GM23338 (cell line): Measurements from ENCODE around the gene ATP13A4. TPM values are rescaled to one million over a fixed set of nuclear protein-coding genes. Genes with fewer than 3 reads are reported as not detected.

ENCODE experiments used
- ATAC-seq: fragments of 200-7000 bp; cut with Tn5 transposase; 3 replicates; pipeline ENCODE4 v1.9.1; 2020
- DNase-seq: peaks from one replicate; pipeline ENCODE4 v3.0.0-alpha.2; 2015; ENCODE audit warnings: low spot score
- H2AFZ ChIP-seq: fragments of 200-600 bp; sonication (generic); 2 replicates; pipeline ENCODE4 v1.8.0; 2016; ENCODE audit warnings: antibody characterized with exemption, mild to moderate bottlenecking, moderate library complexity
- H3F3A ChIP-seq: fragments of 200-600 bp; sonication (generic); replicated peaks from 2 replicates; pipeline ENCODE4 v1.8.0; 2017; ENCODE audit warnings: antibody characterized with exemption, mixed run types, low read depth
- H3K27ac ChIP-seq: fragments of 200-600 bp; sonication (generic); 2 replicates; pipeline ENCODE4 v1.6.1; 2016; ENCODE audit warnings: low read depth
- H3K27me3 ChIP-seq: fragments of 200-600 bp; sonication (generic); 2 replicates; pipeline ENCODE4 v1.8.0; 2016; ENCODE audit warnings: mild to moderate bottlenecking, mixed run types, moderate library complexity; ENCODE audit not compliant: insufficient read depth
- H3K36me3 ChIP-seq: fragments of 200-600 bp; sonication (generic); 2 replicates; pipeline ENCODE4 v1.8.0; 2016; ENCODE audit warnings: mild to moderate bottlenecking; ENCODE audit not compliant: insufficient read depth
- H3K4me1 ChIP-seq: fragments of 200-600 bp; sonication (generic); 2 replicates; pipeline ENCODE4 v1.8.0; 2016; ENCODE audit warnings: mild to moderate bottlenecking, moderate library complexity; ENCODE audit not compliant: insufficient read depth
- H3K4me2 ChIP-seq: fragments of 200-600 bp; sonication (generic); 2 replicates; pipeline ENCODE4 v1.7.1; 2017; ENCODE audit warnings: mixed run types
- H3K4me3 ChIP-seq: fragments of 200-600 bp; sonication (generic); 2 replicates; pipeline ENCODE4 v1.6.1; 2016; ENCODE audit warnings: mixed run types
- H3K79me2 ChIP-seq: fragments of 200-600 bp; sonication (generic); replicated peaks from 2 replicates; pipeline ENCODE4 v1.8.0; 2017; ENCODE audit warnings: mild to moderate bottlenecking; ENCODE audit not compliant: insufficient read depth
- H3K9me2 ChIP-seq: fragments of 200-600 bp; sonication (generic); 2 replicates; pipeline ENCODE4 v1.8.0; 2017; ENCODE audit not compliant: insufficient read depth
- H4K20me1 ChIP-seq: fragments of 200-600 bp; sonication (generic); replicated peaks from 2 replicates; pipeline ENCODE4 v1.8.0; 2017; ENCODE audit warnings: mild to moderate bottlenecking; ENCODE audit not compliant: insufficient read depth
- H3K27ac Mint-ChIP-seq: 2 replicates; pipeline ENCODE4 v1.8.0; 2020; ENCODE audit warnings: inconsistent platforms, mild to moderate bottlenecking, moderate library complexity, mixed read lengths
- H3K27me3 Mint-ChIP-seq: 3 replicates; pipeline ENCODE4 v1.8.0; 2022; ENCODE audit warnings: low read depth, mild to moderate bottlenecking, moderate library complexity, mixed read lengths, inconsistent platforms; ENCODE audit not compliant: insufficient read depth, poor library complexity
- H3K36me3 Mint-ChIP-seq: 3 replicates; pipeline ENCODE4 v1.8.0; 2021; ENCODE audit warnings: low read depth, mild to moderate bottlenecking, inconsistent platforms, moderate library complexity, mixed read lengths
- H3K4me1 Mint-ChIP-seq: 3 replicates; pipeline ENCODE4 v1.8.0; 2020; ENCODE audit warnings: mild to moderate bottlenecking, inconsistent platforms, mixed read lengths
- H3K4me3 Mint-ChIP-seq: 3 replicates; pipeline ENCODE4 v1.8.0; 2021; ENCODE audit warnings: moderate library complexity, mild to moderate bottlenecking, inconsistent platforms, mixed read lengths
- H3K9me3 Mint-ChIP-seq: 3 replicates; pipeline ENCODE4 v1.8.0; 2020; ENCODE audit warnings: moderate library complexity, mild to moderate bottlenecking, inconsistent platforms, mixed read lengths
- CREB1 ChIP-seq: fragments of 250-450 bp; sonication (Bioruptor Pico); IDR thresholded peaks from 2 replicates; pipeline ENCODE4 v1.5.0; 2020; ENCODE audit warnings: low read depth, mild to moderate bottlenecking, moderate library complexity
- EZH2 ChIP-seq: fragments of 200-600 bp; sonication (generic); IDR thresholded peaks from one replicate; pipeline ENCODE4 v1.8.0; 2017; ENCODE audit warnings: antibody characterized with exemption, mild to moderate bottlenecking, low read depth; ENCODE audit not compliant: unreplicated experiment
- EZH2phosphoT487 ChIP-seq: fragments of 200-600 bp; sonication (generic); IDR thresholded peaks from one replicate; pipeline ENCODE4 v1.8.1; 2018; ENCODE audit warnings: antibody characterized with exemption; ENCODE audit not compliant: unreplicated experiment
- JUNB ChIP-seq: IDR thresholded peaks from one replicate; pipeline ENCODE4 v1.6.1; 2016; ENCODE audit warnings: antibody characterized with exemption; ENCODE audit not compliant: unreplicated experiment
- NANOG ChIP-seq: IDR thresholded peaks from 2 replicates; pipeline ENCODE4 v1.6.1; 2016; ENCODE audit warnings: antibody characterized with exemption, borderline replicate concordance
- STAT1 ChIP-seq: IDR thresholded peaks from one replicate; pipeline ENCODE4 v1.6.1; 2016; ENCODE audit warnings: antibody characterized with exemption; ENCODE audit not compliant: unreplicated experiment
- ZNF331 ChIP-seq: fragments of 250-450 bp; sonication (Bioruptor Pico); IDR thresholded peaks from 2 replicates; pipeline ENCODE4 v1.5.0; 2020; ENCODE audit warnings: low read depth, mild to moderate bottlenecking, moderate library complexity
- ZNF462 ChIP-seq: fragments of 250-450 bp; sonication (Bioruptor Pico); IDR thresholded peaks from 2 replicates; pipeline ENCODE4 v1.5.0; 2020; ENCODE audit warnings: mild to moderate bottlenecking, moderate library complexity
- polyA plus RNA-seq: library from polyadenylated mRNA; unstranded; fragments of >200 nt; fragmentation: Nextera tagmentation; extraction: Ambion mirVana; gene quantifications from 2 replicates; pipeline ENCODE4 v1.2.1, GENCODE V29; 2016
- total RNA-seq: library from RNA; depleted of rRNA; stranded (reverse); fragments of >200 nt; shearing (Covaris generic); gene quantifications from 2 replicates; pipeline ENCODE4 v1.2.3, GENCODE V29; 2014
- TF ChIP-seq, protein P1 (sequence below): IDR thresholded peaks from 2 replicates; pipeline ENCODE4 v1.6.1; 2016; ENCODE audit warnings: antibody characterized with exemption
- TF ChIP-seq, protein P2 (sequence below), 2 experiments: fragments of 200-600 bp in 1 of 2; sonication (generic) in 1 of 2; conservative IDR thresholded peaks; 2 replicates each; pipeline versions ENCODE4 v1.5.1 to v1.6.1; 2016 to 2017; ENCODE audit warnings: antibody characterized with exemption in 2 of 2, low read depth in 2 of 2, mild to moderate bottlenecking in 2 of 2, moderate library complexity in 1 of 2

The ATP13A4 gene
- total and polyA plus RNA-seq, 2 experiments from 2014 or later, result not detected

- no peak for TF ChIP-seq ZNF462
- no peak for TF ChIP-seq EZH2
- no peak for TF ChIP-seq JUNB
- TF ChIP-seq EZH2phosphoT487, result no peak
- TF ChIP-seq STAT1, result no peak
- TF ChIP-seq, protein P1, sequence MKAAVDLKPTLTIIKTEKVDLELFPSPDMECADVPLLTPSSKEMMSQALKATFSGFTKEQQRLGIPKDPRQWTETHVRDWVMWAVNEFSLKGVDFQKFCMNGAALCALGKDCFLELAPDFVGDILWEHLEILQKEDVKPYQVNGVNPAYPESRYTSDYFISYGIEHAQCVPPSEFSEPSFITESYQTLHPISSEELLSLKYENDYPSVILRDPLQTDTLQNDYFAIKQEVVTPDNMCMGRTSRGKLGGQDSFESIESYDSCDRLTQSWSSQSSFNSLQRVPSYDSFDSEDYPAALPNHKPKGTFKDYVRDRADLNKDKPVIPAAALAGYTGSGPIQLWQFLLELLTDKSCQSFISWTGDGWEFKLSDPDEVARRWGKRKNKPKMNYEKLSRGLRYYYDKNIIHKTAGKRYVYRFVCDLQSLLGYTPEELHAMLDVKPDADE, result no peak
- TF ChIP-seq ZNF331 (CRISPR knock-in tag), result no peak
- TF ChIP-seq CREB1 (CRISPR knock-in tag), result no peak
- TF ChIP-seq NANOG, result no peak
These were observed 2.1 kb upstream of the ATP13A4 start (continued) for GRCh38 chr3:193556841-193557240.

GRCh38 chr3:193553586-193553985 is 1.1 kb downstream of the ATP13A4 start:
- Mint-ChIP-seq H3K9me3 (no peaks in the 10 kb centered on the region), H3K27me3 (no peaks in the 10 kb centered on the region), H3K4me3 (no peak overlapping the region), H3K4me1 (peaks cover 22% of the 10 kb centered on the region), H3K36me3 (no peaks in the 10 kb centered on the region), H3K27ac (no peak overlapping the region)
- Histone ChIP-seq H3K36me3 (no peaks in the 10 kb centered on the region), H4K20me1 (no peaks in the 10 kb centered on the region), H3K27ac (no peak overlapping the region), H3K4me3 (no peak overlapping the region), H2AFZ (no peak overlapping the region), H3K9me2 (no peaks in the 10 kb centered on the region), H3K4me2 (no peak overlapping the region), H3F3A (no peaks in the 10 kb centered on the region), H3K79me2 (no peaks in the 10 kb centered on the region), H3K4me1 (no peaks in the 10 kb centered on the region), H3K27me3 (no peaks in the 10 kb centered on the region)
- no peak for ATAC-seq
- no peak for DNase-seq
- TF ChIP-seq, protein P2, sequence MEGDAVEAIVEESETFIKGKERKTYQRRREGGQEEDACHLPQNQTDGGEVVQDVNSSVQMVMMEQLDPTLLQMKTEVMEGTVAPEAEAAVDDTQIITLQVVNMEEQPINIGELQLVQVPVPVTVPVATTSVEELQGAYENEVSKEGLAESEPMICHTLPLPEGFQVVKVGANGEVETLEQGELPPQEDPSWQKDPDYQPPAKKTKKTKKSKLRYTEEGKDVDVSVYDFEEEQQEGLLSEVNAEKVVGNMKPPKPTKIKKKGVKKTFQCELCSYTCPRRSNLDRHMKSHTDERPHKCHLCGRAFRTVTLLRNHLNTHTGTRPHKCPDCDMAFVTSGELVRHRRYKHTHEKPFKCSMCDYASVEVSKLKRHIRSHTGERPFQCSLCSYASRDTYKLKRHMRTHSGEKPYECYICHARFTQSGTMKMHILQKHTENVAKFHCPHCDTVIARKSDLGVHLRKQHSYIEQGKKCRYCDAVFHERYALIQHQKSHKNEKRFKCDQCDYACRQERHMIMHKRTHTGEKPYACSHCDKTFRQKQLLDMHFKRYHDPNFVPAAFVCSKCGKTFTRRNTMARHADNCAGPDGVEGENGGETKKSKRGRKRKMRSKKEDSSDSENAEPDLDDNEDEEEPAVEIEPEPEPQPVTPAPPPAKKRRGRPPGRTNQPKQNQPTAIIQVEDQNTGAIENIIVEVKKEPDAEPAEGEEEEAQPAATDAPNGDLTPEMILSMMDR (conservative IDR thresholded peaks at IDR 0.05; ENCODE audit: low read depth in 2 of 2), result no peak
- no peak for TF ChIP-seq CREB1 (CRISPR knock-in tag)
- no peak for TF ChIP-seq ZNF331 (CRISPR knock-in tag)
- TF ChIP-seq JUNB, result no peak
- TF ChIP-seq, protein P1, result no peak
